ENCODE measurements around the gene SKAP1. TPM values are rescaled to one million over a fixed set of nuclear protein-coding genes. Genes with fewer than 3 reads are reported as not detected.

Gene SKAP1
- total RNA-seq, 6 donors from 2014 or later = 1.9 to 5.3 (median 3.9) TPM

GRCh38 chr17:48148029-48148770 lies 281.8 kb downstream of the SKAP1 start:
- no peaks in the 10 kb centered on the region for H3K27me3 ChIP-seq
- no peaks in the 10 kb centered on the region for H3K36me3 ChIP-seq
- H3K27ac ChIP-seq = no peak overlapping the region
- no peak for DNase-seq
- no peaks in the 10 kb centered on the region for H3K4me1 ChIP-seq
- TF ChIP-seq CTCF (IDR thresholded peaks at IDR 0.05) (no peak), POLR2A (IDR thresholded peaks at IDR 0.05) (no peak), POLR2AphosphoS5 (IDR thresholded peaks at IDR 0.05) (no peak), EP300 (IDR thresholded peaks at IDR 0.05) (no peak)
- ATAC-seq (ENCODE audit: low FRiP score in 2 of 2) = no peak
- H3K4me3 ChIP-seq = no peak overlapping the region
- H3K9me3 ChIP-seq = no peaks in the 10 kb centered on the region
- 65 to 66% methylated on average over 14 of the region's 14 CpGs for WGBS, 2 donors

GRCh38 chr17:48144976-48145798 lies 284.8 kb downstream of the SKAP1 start:
- ATAC-seq (ENCODE audit: low FRiP score in 2 of 2) (no peak), DNase-seq (no peak)
- Histone ChIP-seq H3K27me3 (no peaks in the 10 kb centered on the region), H3K4me1 (peaks cover 0 to 2% (median 0%) of the 10 kb centered on the region in 4 donors), H3K36me3 (no peaks in the 10 kb centered on the region), H3K4me3 (no peak overlapping the region), H3K9me3 (no peaks in the 10 kb centered on the region), H3K27ac (no peak overlapping the region)
- WGBS, 2 donors = 96 to 98% methylated on average over 3 of the region's 3 CpGs
- TF ChIP-seq POLR2A (IDR thresholded peaks at IDR 0.05) (no peak), EP300 (IDR thresholded peaks at IDR 0.05) (no peak), POLR2AphosphoS5 (IDR thresholded peaks at IDR 0.05) (no peak), CTCF (IDR thresholded peaks at IDR 0.05) (no peak)

GRCh38 chr17:48144231-48144630 lies 285.8 kb downstream of the SKAP1 start:
- ATAC-seq (ENCODE audit: low FRiP score in 2 of 2) (no peak), DNase-seq (no peak)
- Histone ChIP-seq H3K27ac (no peak overlapping the region), H3K36me3 (no peaks in the 10 kb centered on the region), H3K4me1 (peaks cover 0 to 8% (median 0%) of the 10 kb centered on the region in 4 donors), H3K27me3 (no peaks in the 10 kb centered on the region), H3K4me3 (no peak overlapping the region), H3K9me3 (no peaks in the 10 kb centered on the region)
- WGBS, 2 donors = 64 to 76% methylated on average over 8 of the region's 8 CpGs
- TF ChIP-seq EP300 (IDR thresholded peaks at IDR 0.05) (no peak), CTCF (IDR thresholded peaks at IDR 0.05) (no peak), POLR2A (IDR thresholded peaks at IDR 0.05) (no peak), POLR2AphosphoS5 (IDR thresholded peaks at IDR 0.05) (no peak)

DNA sequence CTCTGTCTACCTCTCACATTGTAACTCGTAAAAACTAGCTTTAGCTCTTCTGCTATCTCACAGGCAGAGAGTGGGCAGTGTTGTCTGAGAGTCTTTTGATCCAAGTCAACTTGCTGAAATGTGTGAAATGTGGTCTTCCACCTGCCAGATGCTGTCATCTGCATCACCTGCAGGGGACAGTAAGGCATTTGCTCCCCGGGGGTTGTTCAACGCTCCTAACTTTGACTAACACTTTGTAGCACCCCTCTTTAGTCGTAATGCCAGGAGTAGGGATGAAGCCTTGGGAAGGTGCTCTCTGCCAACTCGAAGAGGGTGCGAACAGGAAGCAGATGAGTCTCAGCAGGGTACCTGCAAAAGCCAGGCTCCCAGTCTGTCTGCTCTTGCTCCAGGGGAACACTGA lies 286.4 kb downstream of the SKAP1 start:
- no peak for ATAC-seq (ENCODE audit: low FRiP score in 2 of 2)
- WGBS, 2 donors = 54 to 62% methylated on average over 6 of the region's 6 CpGs
- TF ChIP-seq POLR2AphosphoS5 (IDR thresholded peaks at IDR 0.05) = no peak
- no peak for TF ChIP-seq POLR2A (IDR thresholded peaks at IDR 0.05)
- TF ChIP-seq CTCF (IDR thresholded peaks at IDR 0.05) = no peak
- no peak for TF ChIP-seq EP300 (IDR thresholded peaks at IDR 0.05)

More for the DNA sequence above, 286.4 kb downstream of the SKAP1 start:
- H3K4me3 ChIP-seq = no peak overlapping the region
- no peaks in the 10 kb centered on the region for H3K36me3 ChIP-seq
- H3K27me3 ChIP-seq = no peaks in the 10 kb centered on the region
- peaks cover 0 to 8% (median 0%) of the 10 kb centered on the region in 4 donors for H3K4me1 ChIP-seq
- H3K9me3 ChIP-seq = no peaks in the 10 kb centered on the region
- no peak for DNase-seq
- H3K27ac ChIP-seq = no peak overlapping the region

All from upper lobe of left lung (tissue), 6 donors.